H9 (cell line): ENCODE measurements around the gene ATF4. TPM values are rescaled to one million over a fixed set of nuclear protein-coding genes. Genes with fewer than 3 reads are reported as not detected.

ENCODE experiments used
- DNase-seq: peaks from one replicate; pipeline ENCODE4 v3.0.0-alpha.2; 2017
- H2AFZ ChIP-seq: one replicate; pipeline ENCODE4 v1.6.1; 2013; ENCODE audit warnings: mild to moderate bottlenecking, low read length, control low read depth, moderate library complexity
- H2AK5ac ChIP-seq: 2 replicates; pipeline ENCODE4 v1.6.1; 2013; ENCODE audit warnings: low read length, control low read depth, mixed read lengths; ENCODE audit not compliant: insufficient read length
- H2BK120ac ChIP-seq: one replicate; pipeline ENCODE4 v1.6.1; 2013; ENCODE audit warnings: low read depth, mild to moderate bottlenecking, low read length, control low read depth, inconsistent platforms; ENCODE audit not compliant: poor library complexity, severe bottlenecking
- H2BK12ac ChIP-seq: 2 replicates; pipeline ENCODE4 v1.6.1; 2013; ENCODE audit warnings: low read length, control low read depth, mixed read lengths, low read depth; ENCODE audit not compliant: insufficient read length
- H2BK15ac ChIP-seq: 2 replicates; pipeline ENCODE4 v1.6.1; 2013; ENCODE audit warnings: low read depth, low read length, control low read depth
- H2BK20ac ChIP-seq: one replicate; pipeline ENCODE4 v1.6.1; 2013; ENCODE audit warnings: low read depth, mild to moderate bottlenecking, low read length, control low read depth, inconsistent platforms; ENCODE audit not compliant: poor library complexity, severe bottlenecking
- H2BK5ac ChIP-seq: 2 replicates; pipeline ENCODE4 v1.6.1; 2013; ENCODE audit warnings: low read length, control low read depth, mixed read lengths; ENCODE audit not compliant: insufficient read length
- H3K14ac ChIP-seq: 2 replicates; pipeline ENCODE4 v1.6.1; 2013; ENCODE audit warnings: low read length, control low read depth; ENCODE audit not compliant: insufficient read depth
- H3K18ac ChIP-seq: 2 replicates; pipeline ENCODE4 v1.6.1; 2013; ENCODE audit warnings: low read depth, mild to moderate bottlenecking, mixed read lengths, low read length, control low read depth; ENCODE audit not compliant: insufficient read length
- H3K23ac ChIP-seq: 2 replicates; pipeline ENCODE4 v1.6.1; 2013; ENCODE audit warnings: low read length, control low read depth, mixed read lengths, low read depth; ENCODE audit not compliant: insufficient read length
- H3K23me2 ChIP-seq: 2 replicates; pipeline ENCODE4 v1.6.1; 2013; ENCODE audit warnings: low read depth, mild to moderate bottlenecking, mixed read lengths, low read length, control low read depth; ENCODE audit not compliant: insufficient read length, poor library complexity, severe bottlenecking
- H3K27ac ChIP-seq: 2 replicates; pipeline ENCODE4 v1.5.1; 2013; ENCODE audit warnings: low read length, control low read depth, mixed read lengths, low read depth; ENCODE audit not compliant: insufficient read length
- H3K27me3 ChIP-seq: 2 replicates; pipeline ENCODE4 v1.6.1; 2013; ENCODE audit warnings: low read length, control low read depth, inconsistent platforms; ENCODE audit not compliant: insufficient read depth
- H3K4ac ChIP-seq: 2 replicates; pipeline ENCODE4 v1.6.1; 2013; ENCODE audit warnings: low read depth, mild to moderate bottlenecking, control low read depth, inconsistent platforms, low read length, moderate library complexity
- H3K4me1 ChIP-seq: 2 replicates; pipeline ENCODE4 v1.6.1; 2013; ENCODE audit warnings: low read length, control low read depth, inconsistent platforms; ENCODE audit not compliant: insufficient read depth
- H3K4me2 ChIP-seq: 2 replicates; pipeline ENCODE4 v1.6.1; 2013; ENCODE audit warnings: low read length, control low read depth, mixed read lengths; ENCODE audit not compliant: insufficient read length, insufficient read depth
- H3K56ac ChIP-seq: 2 replicates; pipeline ENCODE4 v1.6.1; 2013; ENCODE audit warnings: low read depth, mild to moderate bottlenecking, mixed read lengths, low read length, control low read depth; ENCODE audit not compliant: insufficient read length
- H3K79me1 ChIP-seq: 2 replicates; pipeline ENCODE4 v1.6.1; 2013; ENCODE audit warnings: low read depth, mild to moderate bottlenecking, moderate library complexity, low read length, control low read depth, inconsistent platforms; ENCODE audit not compliant: insufficient read depth, poor library complexity, severe bottlenecking
- H3K79me2 ChIP-seq: 2 replicates; pipeline ENCODE4 v1.6.1; 2013; ENCODE audit warnings: low read length, control low read depth, inconsistent platforms; ENCODE audit not compliant: insufficient read depth
- H3K9ac ChIP-seq: 2 replicates; pipeline ENCODE4 v1.6.1; 2013; ENCODE audit warnings: low read length, control low read depth, mixed read lengths; ENCODE audit not compliant: insufficient read length; ENCODE audit errors: extremely low read depth
- H3K9me3 ChIP-seq: one replicate; pipeline ENCODE4 v1.6.1; 2013; ENCODE audit warnings: low read depth, low read length, inconsistent platforms; ENCODE audit not compliant: control insufficient read depth
- H3T11ph ChIP-seq: one replicate; pipeline ENCODE4 v1.6.1; 2013; ENCODE audit warnings: mild to moderate bottlenecking, low read length, control low read depth, inconsistent platforms
- H4K20me1 ChIP-seq: one replicate; pipeline ENCODE4 v1.6.1; 2013; ENCODE audit not compliant: control insufficient read depth, insufficient read length, insufficient read depth
- H4K5ac ChIP-seq: 2 replicates; pipeline ENCODE4 v1.6.1; 2013; ENCODE audit warnings: low read depth, mild to moderate bottlenecking, mixed read lengths, low read length, control low read depth; ENCODE audit not compliant: insufficient read length
- H4K8ac ChIP-seq: replicated peaks from 2 replicates; pipeline ENCODE4 v1.6.1; 2013; ENCODE audit warnings: low read length, control low read depth, mixed read lengths, low read depth; ENCODE audit not compliant: insufficient read length
- H4K91ac ChIP-seq: 2 replicates; pipeline ENCODE4 v1.6.1; 2013; ENCODE audit warnings: low read depth, mild to moderate bottlenecking, moderate library complexity, mixed read lengths, low read length, control low read depth; ENCODE audit not compliant: insufficient read length
- H3K27ac Mint-ChIP-seq, 3 experiments: 2 replicates in 2 of 3; 3 replicates in 1 of 3; pipeline ENCODE4 v1.8.0; 2020 to 2021; ENCODE audit warnings: mixed read lengths in 3 of 3, mild to moderate bottlenecking in 1 of 3, moderate library complexity in 1 of 3
- H3K27me3 Mint-ChIP-seq: 2 replicates; pipeline ENCODE4 v1.8.0; 2021; ENCODE audit warnings: low read depth, mild to moderate bottlenecking, moderate library complexity, mixed read lengths
- H3K36me3 Mint-ChIP-seq, 3 experiments: 2 replicates in 2 of 3; 3 replicates in 1 of 3; pipeline ENCODE4 v1.8.0; 2020 to 2021; ENCODE audit warnings: low read depth in 3 of 3, mixed read lengths in 3 of 3; ENCODE audit not compliant: insufficient read depth in 1 of 3
- H3K4me1 Mint-ChIP-seq, 2 experiments: 2 replicates each; pipeline ENCODE4 v1.8.0; 2020; ENCODE audit warnings: mixed read lengths in 2 of 2
- H3K4me3 Mint-ChIP-seq, 2 experiments: 2 replicates in 1 of 2; 3 replicates in 1 of 2; pipeline ENCODE4 v1.8.0; 2020 to 2021; ENCODE audit warnings: mild to moderate bottlenecking in 2 of 2, mixed read lengths in 2 of 2, moderate library complexity in 1 of 2
- H3K9me3 Mint-ChIP-seq, 2 experiments: 2 replicates in 1 of 2; 3 replicates in 1 of 2; pipeline ENCODE4 v1.8.0; 2020; ENCODE audit warnings: mild to moderate bottlenecking in 2 of 2, mixed read lengths in 2 of 2, moderate library complexity in 1 of 2
- CTCF ChIP-seq: fragments of 200-600 bp; sonication (generic); conservative IDR thresholded peaks from 3 replicates; pipeline ENCODE4 v1.8.0; 2021; ENCODE audit warnings: antibody characterized with exemption, mild to moderate bottlenecking
- WGBS: extraction: QIAGEN DNeasy Blood & Tissue Kit; methylation state at CpG from one replicate; pipeline ENCODE4 v1.1.7; 2013; ENCODE audit warnings: missing lambda C conversion rate, low lambda C conversion rate, mixed read lengths; ENCODE audit not compliant: insufficient read length; ENCODE audit errors: extremely low coverage; 5-methylcytosine and 5-hydroxymethylcytosine counted together
- total RNA-seq: library from RNA; stranded (reverse); gene quantifications from 2 replicates; pipeline ENCODE4 v1.2.1, GENCODE V29; 2021

Gene ATF4
- total RNA-seq, 1 experiment from 2014 or later: 455 TPM

DNA sequence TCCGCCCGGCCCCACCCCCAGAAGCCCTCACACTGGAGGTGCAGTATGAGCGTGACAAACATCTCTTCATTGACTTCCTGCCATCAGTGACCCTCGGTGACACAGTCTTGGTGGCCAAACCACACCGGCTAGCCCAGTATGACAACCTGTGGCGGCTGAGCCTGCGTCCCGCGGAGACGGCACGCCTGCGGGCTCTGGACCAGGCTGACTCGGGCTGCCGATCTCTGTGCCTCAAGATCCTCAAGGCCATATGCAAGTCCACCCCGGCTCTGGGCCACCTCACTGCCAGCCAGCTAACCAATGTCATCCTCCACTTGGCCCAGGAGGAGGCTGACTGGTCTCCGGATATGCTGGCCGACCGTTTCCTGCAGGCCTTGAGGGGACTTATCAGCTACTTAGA, 6.6 kb upstream of the ATF4 start:
- Mint-ChIP-seq H3K4me1 (peaks cover 8% of the 10 kb centered on the region in 2 experiments), H3K27me3 (peaks cover 100% of the 10 kb centered on the region), H3K36me3 (peaks cover 59 to 84% (median 65%) of the 10 kb centered on the region in 3 experiments), H3K4me3 (no peak overlapping the region), H3K27ac (no peak overlapping the region), H3K9me3 (no peaks in the 10 kb centered on the region; a peak in 2 of 5 replicates)
- H4K8ac ChIP-seq: no peak overlapping the region
- no peak overlapping the region for H3K56ac ChIP-seq
- H2BK15ac ChIP-seq: no peak overlapping the region
- no peak for TF ChIP-seq CTCF
- no peak overlapping the region for H2BK5ac ChIP-seq
- no peak overlapping the region for H2BK120ac ChIP-seq
- no peaks in the 10 kb centered on the region for H3K9me3 ChIP-seq
- no peak overlapping the region for H2AK5ac ChIP-seq
- H3K79me2 ChIP-seq: no peaks in the 10 kb centered on the region
- no peaks in the 10 kb centered on the region for H4K20me1 ChIP-seq
- no peaks in the 10 kb centered on the region; the same call in 1 of the 2 replicates for H3K4me1 ChIP-seq
- H2BK12ac ChIP-seq: no peak overlapping the region
- no peaks in the 10 kb centered on the region for H3K23me2 ChIP-seq
- H3K79me1 ChIP-seq: no peaks in the 10 kb centered on the region
- no peak overlapping the region for H4K91ac ChIP-seq
- H3K23ac ChIP-seq: no peak overlapping the region
- H3K14ac ChIP-seq: no peak overlapping the region; the same call in 1 of the 2 replicates
- no peak overlapping the region for H2BK20ac ChIP-seq
- no peak overlapping the region for H3T11ph ChIP-seq
- no peak overlapping the region for H4K5ac ChIP-seq
- no peak overlapping the region for H3K9ac ChIP-seq
- H3K27me3 ChIP-seq: peaks cover 25% of the 10 kb centered on the region; the same call in 1 of the 2 replicates
- H3K27ac ChIP-seq: no peak overlapping the region
- H2AFZ ChIP-seq: no peak overlapping the region
- H3K4ac ChIP-seq: no peak overlapping the region
- no peak for DNase-seq
- H3K18ac ChIP-seq: no peak overlapping the region
- no CpG with 5 or more reads among the region's 18 CpGs for WGBS
- no peak overlapping the region for H3K4me2 ChIP-seq
